ENCODE measurements around the gene IGHMBP2.
A peak's percentile ranks its signal among the peaks of the same experiment; 100 is the strongest.
"Not testable (repeated sequence)": the region's sequence is repeated elsewhere in the genome, so short reads cannot be mapped to it uniquely, and the experiment has no call there.

Gene IGHMBP2

DNA sequence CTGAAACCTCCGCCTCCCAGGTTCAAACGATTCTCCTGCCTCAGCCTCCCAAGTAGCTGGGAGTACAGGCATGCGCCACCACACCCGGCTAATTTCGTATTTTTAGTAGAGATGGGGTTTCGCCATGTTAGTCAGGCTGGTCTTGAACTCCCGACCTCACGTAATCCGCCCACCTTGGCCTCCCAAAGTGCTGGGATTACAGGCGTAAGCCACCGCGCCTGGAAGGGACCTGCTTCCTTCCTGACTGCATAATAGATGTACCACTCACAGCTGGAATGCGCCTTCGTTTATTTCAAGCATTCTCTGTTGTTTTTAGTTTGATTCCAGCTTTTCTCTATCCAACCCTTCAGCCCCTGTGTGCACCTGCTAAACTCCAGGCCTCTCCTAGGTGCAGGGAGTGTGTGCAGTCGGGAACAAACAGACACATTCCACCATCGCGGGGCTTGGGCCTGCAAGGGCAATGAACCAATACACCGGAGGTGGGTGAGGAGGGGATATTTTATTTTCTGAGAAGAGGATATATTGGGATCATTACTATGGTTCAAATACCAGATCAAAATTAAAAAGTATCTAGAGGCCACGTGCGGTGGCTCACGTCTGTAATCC, 47.2 kb upstream of the IGHMBP2 start:
- not testable (repeated sequence) for H2AFZ ChIP-seq (ENCODE audit: low read depth, low read length)

DNA sequence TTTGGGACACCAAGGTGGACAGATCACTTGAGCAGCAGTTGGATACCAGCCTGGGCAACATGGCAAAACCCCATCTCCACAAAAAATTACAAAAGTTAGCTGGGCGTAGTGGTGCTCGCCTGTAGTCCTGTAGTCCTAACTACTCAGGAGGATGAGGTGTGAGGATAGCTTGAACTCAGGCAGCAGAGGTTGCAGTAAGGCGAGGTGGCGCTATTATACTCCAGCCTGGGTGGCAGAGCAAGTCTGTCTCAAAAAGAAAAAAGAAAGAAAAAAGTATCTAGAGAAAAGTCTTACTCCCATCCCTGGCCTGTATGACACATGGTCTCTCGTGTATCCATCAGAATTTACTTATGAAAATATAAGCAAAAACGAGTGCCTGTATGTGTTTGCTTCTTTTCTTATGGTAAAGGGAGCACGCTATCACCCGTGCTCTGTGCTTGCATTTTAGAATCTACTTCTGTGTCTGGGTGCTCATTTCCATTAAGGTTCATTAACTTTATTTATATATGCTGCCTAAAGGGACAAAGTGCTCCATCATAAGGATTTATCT, 46.6 kb upstream of the IGHMBP2 start:
- H3K27ac ChIP-seq (ENCODE audit: low read length, poor library complexity, severe bottlenecking): no peak overlapping the region

More for the DNA sequence above, 47.2 kb upstream of the IGHMBP2 start:
- not testable (repeated sequence) for H2BK5ac ChIP-seq (ENCODE audit: low read depth, low read length, poor library complexity, severe bottlenecking); H3K18ac ChIP-seq (ENCODE audit: low read depth in 1 of 2, low read length in 2 of 2); H3K4me3 ChIP-seq (ENCODE audit: insufficient read depth in 1 of 2, low read depth in 1 of 2, low read length in 2 of 2); H3K79me1 ChIP-seq (replicated peaks; ENCODE audit: low read length, poor library complexity, severe bottlenecking); H4K91ac ChIP-seq (ENCODE audit: low read length); H2BK15ac ChIP-seq (ENCODE audit: low read depth, poor library complexity, severe bottlenecking); H2AK5ac ChIP-seq (ENCODE audit: low read length, severe bottlenecking); DNase-seq; H3K36me3 ChIP-seq (ENCODE audit: control insufficient read depth in 1 of 2, insufficient read depth in 2 of 2, low read depth in 1 of 2, low read length in 2 of 2); H3K9me3 ChIP-seq (ENCODE audit: control insufficient read depth, low read length); H3K27ac ChIP-seq (ENCODE audit: low read length, poor library complexity, severe bottlenecking); H3K14ac ChIP-seq (ENCODE audit: low read length in 2 of 2); H3K9ac ChIP-seq (ENCODE audit: low read length); H4K8ac ChIP-seq (ENCODE audit: low read length); H2BK120ac ChIP-seq (ENCODE audit: low read depth, low read length); H3K23ac ChIP-seq (ENCODE audit: low read length in 2 of 2); H3K4ac ChIP-seq (ENCODE audit: low read depth in 1 of 2, low read length in 2 of 2); H3K4me2 ChIP-seq (ENCODE audit: low read length, poor library complexity, severe bottlenecking); H2BK12ac ChIP-seq (ENCODE audit: low read length in 2 of 2)
- Histone ChIP-seq H3K4me1 (ENCODE audit: control insufficient read depth, insufficient read depth, low read depth, low read length) (peaks cover 12% of the 10 kb centered on the region), H3K27me3 (ENCODE audit: control insufficient read depth in 1 of 2, insufficient read depth in 1 of 2, low read length in 2 of 2) (peaks cover 25 to 29% of the 10 kb centered on the region in 2 experiments)
- WGBS: 95% methylated on average over 20 of the region's 21 CpGs

DNA sequence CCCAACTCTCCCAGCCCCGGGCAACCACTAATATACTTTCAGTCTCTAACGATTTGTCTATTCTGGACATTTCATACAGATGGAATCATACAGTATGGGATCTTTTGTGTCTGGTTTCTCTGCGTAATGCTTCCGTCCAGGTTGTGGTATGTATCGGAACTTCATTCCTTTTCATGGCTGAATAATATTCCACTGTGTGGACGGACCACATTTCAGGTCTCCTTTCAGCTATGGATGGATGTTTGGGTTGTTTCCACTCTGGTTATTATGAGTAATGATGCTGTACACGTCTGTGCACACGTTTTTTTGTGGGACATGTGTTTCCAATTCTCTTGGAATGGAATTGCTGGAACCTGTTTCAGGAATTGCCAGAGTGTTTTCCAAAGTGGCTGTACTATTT, 44.6 kb upstream of the IGHMBP2 start:
- no peak overlapping the region for H2BK5ac ChIP-seq (ENCODE audit: low read depth, low read length, poor library complexity, severe bottlenecking)
- peaks cover 12% of the 10 kb centered on the region for H3K4me1 ChIP-seq (ENCODE audit: control insufficient read depth, insufficient read depth, low read depth, low read length)
- H3K4ac ChIP-seq (ENCODE audit: low read depth in 1 of 2, low read length in 2 of 2): no peak overlapping the region
- no peak for DNase-seq
- peaks cover 9% of the 10 kb centered on the region for H3K9me3 ChIP-seq (ENCODE audit: control insufficient read depth, low read length)
- H3K27me3 ChIP-seq (ENCODE audit: control insufficient read depth in 1 of 2, insufficient read depth in 1 of 2, low read length in 2 of 2): peaks cover 6 to 10% of the 10 kb centered on the region in 2 experiments
- 73% methylated on average over 8 of the region's 8 CpGs for WGBS
- H2BK120ac ChIP-seq (ENCODE audit: low read depth, low read length): no peak overlapping the region
- H2BK15ac ChIP-seq (ENCODE audit: low read depth, poor library complexity, severe bottlenecking): no peak overlapping the region
- H3K4me3 ChIP-seq (ENCODE audit: insufficient read depth in 1 of 2, low read depth in 1 of 2, low read length in 2 of 2): no peak overlapping the region
- H2AK5ac ChIP-seq (ENCODE audit: low read length, severe bottlenecking): no peak overlapping the region
- no peak overlapping the region for H3K23ac ChIP-seq (ENCODE audit: low read length in 2 of 2)
- no peak overlapping the region for H2AFZ ChIP-seq (ENCODE audit: low read depth, low read length)
- no peak overlapping the region for H4K91ac ChIP-seq (ENCODE audit: low read length)
- H3K79me1 ChIP-seq (replicated peaks; ENCODE audit: low read length, poor library complexity, severe bottlenecking): no peaks in the 10 kb centered on the region
- H3K27ac ChIP-seq (ENCODE audit: low read length, poor library complexity, severe bottlenecking): no peak overlapping the region
- no peak overlapping the region for H3K4me2 ChIP-seq (ENCODE audit: low read length, poor library complexity, severe bottlenecking)
- no peak overlapping the region for H3K9ac ChIP-seq (ENCODE audit: low read length)
- H3K36me3 ChIP-seq (ENCODE audit: control insufficient read depth in 1 of 2, insufficient read depth in 2 of 2, low read depth in 1 of 2, low read length in 2 of 2): no peaks in the 10 kb centered on the region
- no peak overlapping the region for H3K18ac ChIP-seq (ENCODE audit: low read depth in 1 of 2, low read length in 2 of 2)
- H4K8ac ChIP-seq (ENCODE audit: low read length): no peak overlapping the region
- no peak overlapping the region for H2BK12ac ChIP-seq (ENCODE audit: low read length in 2 of 2)
- no peak overlapping the region for H3K14ac ChIP-seq (ENCODE audit: low read length in 2 of 2)

More for the DNA sequence above, 46.6 kb upstream of the IGHMBP2 start:
- H3K9ac ChIP-seq (ENCODE audit: low read length): no peak overlapping the region
- peak; percentile 19 for DNase-seq
- H2BK12ac ChIP-seq (ENCODE audit: low read length in 2 of 2): no peak overlapping the region
- H2BK120ac ChIP-seq (ENCODE audit: low read depth, low read length): no peak overlapping the region
- no peak overlapping the region for H3K4ac ChIP-seq (ENCODE audit: low read depth in 1 of 2, low read length in 2 of 2)
- H4K91ac ChIP-seq (ENCODE audit: low read length): no peak overlapping the region
- H3K36me3 ChIP-seq (ENCODE audit: control insufficient read depth in 1 of 2, insufficient read depth in 2 of 2, low read depth in 1 of 2, low read length in 2 of 2): no peaks in the 10 kb centered on the region
- no peak overlapping the region for H2AFZ ChIP-seq (ENCODE audit: low read depth, low read length)
- H2BK15ac ChIP-seq (ENCODE audit: low read depth, poor library complexity, severe bottlenecking): no peak overlapping the region
- no peak overlapping the region for H2BK5ac ChIP-seq (ENCODE audit: low read depth, low read length, poor library complexity, severe bottlenecking)
- no peak overlapping the region for H3K18ac ChIP-seq (ENCODE audit: low read depth in 1 of 2, low read length in 2 of 2)
- H3K79me1 ChIP-seq (replicated peaks; ENCODE audit: low read length, poor library complexity, severe bottlenecking): no peaks in the 10 kb centered on the region
- H3K27me3 ChIP-seq (ENCODE audit: control insufficient read depth in 1 of 2, insufficient read depth in 1 of 2, low read length in 2 of 2): peaks cover 20 to 27% of the 10 kb centered on the region in 2 experiments
- H3K23ac ChIP-seq (ENCODE audit: low read length in 2 of 2): no peak overlapping the region
- H2AK5ac ChIP-seq (ENCODE audit: low read length, severe bottlenecking): no peak overlapping the region
- H3K9me3 ChIP-seq (ENCODE audit: control insufficient read depth, low read length): no peaks in the 10 kb centered on the region
- peaks cover 12% of the 10 kb centered on the region for H3K4me1 ChIP-seq (ENCODE audit: control insufficient read depth, insufficient read depth, low read depth, low read length)
- no peak overlapping the region for H3K4me2 ChIP-seq (ENCODE audit: low read length, poor library complexity, severe bottlenecking)
- no peak overlapping the region for H3K14ac ChIP-seq (ENCODE audit: low read length in 2 of 2)
- WGBS: 83% methylated on average over 4 of the region's 8 CpGs
- H4K8ac ChIP-seq (ENCODE audit: low read length): no peak overlapping the region
- H3K4me3 ChIP-seq (ENCODE audit: insufficient read depth in 1 of 2, low read depth in 1 of 2, low read length in 2 of 2): no peak overlapping the region

DNA sequence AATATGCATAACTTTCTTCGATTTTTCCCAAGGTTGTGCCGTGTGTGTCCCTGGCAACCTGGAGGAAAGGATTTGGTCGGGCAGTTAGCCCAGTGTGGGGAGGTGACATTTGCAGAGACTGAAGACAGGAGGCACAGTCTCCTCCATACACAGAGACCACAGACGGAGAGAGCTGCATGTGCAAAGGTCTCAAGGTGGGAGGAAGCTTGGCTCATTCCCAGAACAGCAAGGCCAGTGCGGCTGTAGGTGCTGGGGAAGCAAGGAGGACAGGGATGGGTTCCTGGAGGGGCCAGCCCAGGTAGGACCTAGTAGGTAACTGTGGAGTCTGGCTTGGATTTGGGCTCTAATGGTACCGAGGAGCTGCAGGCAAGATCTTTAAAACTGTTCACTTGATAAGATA, 41.3 kb upstream of the IGHMBP2 start:
- Histone ChIP-seq H3K4ac (ENCODE audit: low read depth in 1 of 2, low read length in 2 of 2) (no peak overlapping the region), H3K9me3 (ENCODE audit: control insufficient read depth, low read length) (peaks cover 11% of the 10 kb centered on the region), H3K36me3 (ENCODE audit: control insufficient read depth in 1 of 2, insufficient read depth in 2 of 2, low read depth in 1 of 2, low read length in 2 of 2) (no peaks in the 10 kb centered on the region), H3K4me3 (ENCODE audit: insufficient read depth in 1 of 2, low read depth in 1 of 2, low read length in 2 of 2) (no peak overlapping the region), H3K27ac (ENCODE audit: low read length, poor library complexity, severe bottlenecking) (no peak overlapping the region), H3K18ac (ENCODE audit: low read depth in 1 of 2, low read length in 2 of 2) (no peak overlapping the region), H2BK12ac (ENCODE audit: low read length in 2 of 2) (no peak overlapping the region), H3K9ac (ENCODE audit: low read length) (no peak overlapping the region), H4K91ac (ENCODE audit: low read length) (no peak overlapping the region), H2BK15ac (ENCODE audit: low read depth, poor library complexity, severe bottlenecking) (no peak overlapping the region), H3K79me1 (replicated peaks; ENCODE audit: low read length, poor library complexity, severe bottlenecking) (no peaks in the 10 kb centered on the region), H3K23ac (ENCODE audit: low read length in 2 of 2) (no peak overlapping the region), H2AK5ac (ENCODE audit: low read length, severe bottlenecking) (no peak overlapping the region), H3K4me1 (ENCODE audit: control insufficient read depth, insufficient read depth, low read depth, low read length) (no peaks in the 10 kb centered on the region), H2BK5ac (ENCODE audit: low read depth, low read length, poor library complexity, severe bottlenecking) (no peak overlapping the region), H4K8ac (ENCODE audit: low read length) (no peak overlapping the region), H3K4me2 (ENCODE audit: low read length, poor library complexity, severe bottlenecking) (no peak overlapping the region), H2BK120ac (ENCODE audit: low read depth, low read length) (no peak overlapping the region), H2AFZ (ENCODE audit: low read depth, low read length) (no peak overlapping the region), H3K27me3 (ENCODE audit: control insufficient read depth in 1 of 2, insufficient read depth in 1 of 2, low read length in 2 of 2) (peaks cover 0 to 3% of the 10 kb centered on the region in 2 experiments), H3K14ac (ENCODE audit: low read length in 2 of 2) (no peak overlapping the region)
- 89% methylated on average over 6 of the region's 6 CpGs for WGBS
- no peak for DNase-seq
